Mucosa of gallbladder (tissue), 1 donor: Measurements from ENCODE around the gene SYPL2. TPM values are rescaled to one million over a fixed set of nuclear protein-coding genes. Genes with fewer than 3 reads are reported as not detected.

Source experiments
- DNase-seq: peaks from one replicate; pipeline ENCODE4 v3.0.0-alpha.2; 2020; ENCODE audit warnings: low spot score
- total RNA-seq: library from RNA; stranded (reverse); gene quantifications from one replicate; pipeline ENCODE4 v1.2.1, GENCODE V29; 2021
- donor health status: DM: no; HTN: no; CAD: no.

Gene SYPL2
- total RNA-seq, 1 donor from 2014 or later, result 3.1 TPM

GRCh38 chr1:109514846-109515245, 48.5 kb downstream of the SYPL2 start:
- no peak for DNase-seq

- peak; percentile 62 for DNase-seq
These were observed 50.5 kb downstream of the SYPL2 start for GRCh38 chr1:109516872-109517271.

- DNase-seq, result no peak
These were observed 51.0 kb downstream of the SYPL2 start for GRCh38 chr1:109517337-109517736.

DNA sequence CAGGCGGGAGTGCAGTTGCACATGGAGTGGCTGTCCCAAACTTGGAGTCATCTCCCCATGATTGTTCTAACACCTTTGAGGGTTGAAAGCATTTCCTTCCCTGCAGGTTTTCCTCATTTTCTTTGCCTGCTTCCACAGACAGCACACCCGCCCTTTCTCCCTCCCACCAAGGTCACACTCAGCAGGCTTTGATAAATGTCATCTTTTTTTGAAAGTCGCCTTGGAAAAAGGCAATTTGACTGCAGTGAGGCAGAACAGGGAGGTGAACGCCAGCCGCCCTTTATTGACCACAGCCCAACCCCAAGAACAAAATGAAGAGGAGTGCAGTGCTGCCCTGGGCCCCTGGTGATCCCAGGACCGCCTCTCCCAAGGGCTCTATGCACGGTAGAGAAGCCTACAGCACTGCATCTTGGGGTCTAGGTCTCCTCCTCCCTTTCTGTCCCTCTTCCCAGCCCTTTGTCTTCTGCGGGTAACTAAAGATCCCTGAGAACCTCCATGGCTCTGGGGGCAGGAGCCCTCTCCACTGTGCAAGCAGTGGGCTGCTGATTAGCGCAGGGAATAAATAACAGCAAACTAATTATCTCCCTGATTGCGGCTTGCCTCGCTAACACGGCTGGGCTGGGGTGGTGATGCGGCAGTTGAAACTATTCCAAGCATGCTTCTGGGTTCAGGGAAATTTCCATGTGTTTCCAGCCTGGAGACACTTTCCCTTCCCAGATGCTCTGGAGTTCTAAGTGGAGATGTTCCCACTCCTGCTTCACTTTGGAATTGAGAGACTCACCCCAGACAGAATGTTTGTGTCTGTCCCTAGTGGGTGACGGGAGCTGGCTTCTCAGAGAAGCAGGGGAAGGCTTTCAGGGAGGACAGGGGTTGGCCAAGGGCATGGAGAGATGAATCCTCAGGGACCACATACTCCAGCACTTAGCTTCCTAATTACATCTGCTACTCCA, 54.9 kb downstream of the SYPL2 start:
- no peak for DNase-seq

DNA sequence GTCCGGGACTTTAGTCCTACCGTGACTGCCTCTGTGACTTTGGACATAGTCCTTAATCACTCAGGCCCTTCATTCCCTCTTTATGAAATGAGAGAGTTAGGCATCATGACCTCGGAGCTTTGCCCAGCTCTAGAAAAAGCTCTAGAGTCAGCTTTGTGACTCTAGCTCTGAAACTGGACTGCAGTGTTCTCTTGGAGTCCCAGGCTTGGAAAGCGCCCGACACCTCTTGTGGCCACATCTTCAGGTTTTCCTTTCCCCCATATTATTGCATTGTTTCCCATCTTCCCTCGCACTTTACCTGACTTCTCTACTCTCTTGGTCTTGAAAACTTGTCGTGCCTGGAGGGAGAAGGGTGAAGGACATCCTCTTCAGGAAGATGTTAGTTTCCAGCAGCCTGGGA, 55.7 kb downstream of the SYPL2 start:
- DNase-seq, result no peak

GRCh38 chr1:109523706-109524105, 57.4 kb downstream of the SYPL2 start:
- DNase-seq, result no peak

- no peak for DNase-seq
These were observed 60.9 kb downstream of the SYPL2 start for GRCh38 chr1:109527098-109527811.

GRCh38 chr1:109527846-109528695, 61.7 kb downstream of the SYPL2 start:
- DNase-seq, result no peak

- no peak for DNase-seq
These were observed 62.4 kb downstream of the SYPL2 start for GRCh38 chr1:109528712-109529111.

DNA sequence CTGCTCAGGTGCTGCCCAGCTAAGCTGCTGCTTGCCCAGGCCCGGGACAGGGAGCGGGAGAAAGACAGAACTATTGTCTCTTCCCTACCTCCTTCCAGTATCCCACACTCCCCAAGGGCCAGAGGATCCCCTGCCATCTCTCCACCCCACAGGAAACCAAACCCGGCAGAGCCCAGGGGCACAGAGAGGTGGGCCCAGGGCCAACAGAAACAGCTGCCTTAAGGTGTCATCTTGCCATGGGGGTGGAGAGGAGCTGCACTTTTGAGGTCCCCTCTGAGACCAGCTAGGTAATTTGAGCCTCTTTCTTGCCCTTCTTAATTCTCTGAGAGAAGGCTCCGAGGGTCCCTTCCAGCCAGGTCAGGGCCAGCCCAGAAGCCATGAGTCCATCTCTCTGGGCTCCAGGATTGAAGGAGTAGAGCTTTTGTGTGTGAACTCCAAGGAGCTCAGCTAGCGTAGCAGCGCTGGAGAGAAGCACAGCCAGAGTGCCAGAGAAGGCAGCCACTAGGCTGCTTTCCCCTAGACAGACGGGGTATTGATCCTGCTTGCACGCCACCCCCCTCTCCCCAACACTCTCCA, 63.6 kb downstream of the SYPL2 start:
- DNase-seq, result no peak

GRCh38 chr1:109530457-109531087, 64.2 kb downstream of the SYPL2 start:
- DNase-seq, result no peak

GRCh38 chr1:109531380-109531779, 65.0 kb downstream of the SYPL2 start:
- DNase-seq, result no peak

Other genes with a start within 250 kb of the SYPL2 start
- 20.9 TPM for gene CELSR2, start 217.0 kb upstream of the SYPL2 start, total RNA-seq
- 7.4 TPM for gene PSRC1, start 183.4 kb upstream of the SYPL2 start, total RNA-seq
- 0.20 TPM for gene MYBPHL, start 159.5 kb upstream of the SYPL2 start, total RNA-seq
- gene SORT1, start 68.6 kb upstream of the SYPL2 start, total RNA-seq, result 96.7 TPM
- 58.5 TPM for gene PSMA5, start 40.1 kb upstream of the SYPL2 start, total RNA-seq
- gene ATXN7L2, start 17.4 kb downstream of the SYPL2 start, total RNA-seq, result 5.4 TPM
- 18.5 TPM for gene CYB561D1, start 27.5 kb downstream of the SYPL2 start, total RNA-seq
- gene AMIGO1, start 43.2 kb downstream of the SYPL2 start, total RNA-seq, result 15.6 TPM
- 0.29 TPM for gene GPR61, start 73.3 kb downstream of the SYPL2 start, total RNA-seq
- 6.7 TPM for gene GNAI3, start 82.1 kb downstream of the SYPL2 start, total RNA-seq
- not detected for gene GNAT2, start 153.1 kb downstream of the SYPL2 start, total RNA-seq
- gene AMPD2, start 153.3 kb downstream of the SYPL2 start, total RNA-seq, result 171 TPM
- 44.1 TPM for gene GSTM4, start 189.6 kb downstream of the SYPL2 start, total RNA-seq
- 69.9 TPM for gene GSTM2, start 201.5 kb downstream of the SYPL2 start, total RNA-seq
- 0.40 TPM for gene GSTM1, start 221.3 kb downstream of the SYPL2 start, total RNA-seq
- 32.8 TPM for gene GSTM5, start 245.7 kb downstream of the SYPL2 start, total RNA-seq